ENCODE measurements around the gene PLD1.

PLD1 gene

GRCh38 chr3:171796625-171797264, 13.5 kb downstream of the PLD1 start:
- no peak for DNase-seq (ENCODE audit: low spot score)

GRCh38 chr3:171792531-171792930, 17.8 kb downstream of the PLD1 start:
- DNase-seq (ENCODE audit: low spot score): no peak

- peak; percentile 40 for DNase-seq (ENCODE audit: low spot score)
Observed at GRCh38 chr3:171791692-171792076, 18.6 kb downstream of the PLD1 start.

GRCh38 chr3:171790898-171791691, 19.2 kb downstream of the PLD1 start:
- DNase-seq (ENCODE audit: low spot score): no peak

- DNase-seq (ENCODE audit: low spot score): no peak
Observed at GRCh38 chr3:171790574-171790897, 19.7 kb downstream of the PLD1 start.

GRCh38 chr3:171789759-171790505, 20.4 kb downstream of the PLD1 start:
- DNase-seq (ENCODE audit: low spot score): no peak

GRCh38 chr3:171788546-171789351, 21.5 kb downstream of the PLD1 start:
- DNase-seq (ENCODE audit: low spot score): peak; percentile 52

- DNase-seq (ENCODE audit: low spot score): no peak
Observed at GRCh38 chr3:171786997-171787396, 23.3 kb downstream of the PLD1 start.

- DNase-seq (ENCODE audit: low spot score): no peak
Observed at GRCh38 chr3:171784937-171785336, 25.3 kb downstream of the PLD1 start.

- DNase-seq (ENCODE audit: low spot score): no peak
Observed at GRCh38 chr3:171784387-171784786, 25.9 kb downstream of the PLD1 start.

GRCh38 chr3:171783626-171784025, 26.7 kb downstream of the PLD1 start:
- DNase-seq (ENCODE audit: low spot score): no peak

- no peak for DNase-seq (ENCODE audit: low spot score)
Observed at GRCh38 chr3:171783086-171783485, 27.2 kb downstream of the PLD1 start.

- no peak for DNase-seq (ENCODE audit: low spot score)
Observed at GRCh38 chr3:171782617-171783016, 27.7 kb downstream of the PLD1 start.

- DNase-seq (ENCODE audit: low spot score): peak; percentile 59
Observed at GRCh38 chr3:171781711-171782127, 28.6 kb downstream of the PLD1 start.

- DNase-seq (ENCODE audit: low spot score): no peak
Observed at GRCh38 chr3:171778493-171778892, 31.8 kb downstream of the PLD1 start.

GRCh38 chr3:171777596-171777995, 32.7 kb downstream of the PLD1 start:
- no peak for DNase-seq (ENCODE audit: low spot score)

- no peak for DNase-seq (ENCODE audit: low spot score)
Observed at GRCh38 chr3:171776839-171777583, 33.3 kb downstream of the PLD1 start.

- DNase-seq (ENCODE audit: low spot score): peak; percentile 92
Observed at GRCh38 chr3:171776411-171776810, 33.9 kb downstream of the PLD1 start.

GRCh38 chr3:171775943-171776342, 34.3 kb downstream of the PLD1 start:
- peak; percentile 43 for DNase-seq (ENCODE audit: low spot score)

- peak; percentile 82 for DNase-seq (ENCODE audit: low spot score)
Observed at GRCh38 chr3:171774521-171774920, 35.8 kb downstream of the PLD1 start.

GRCh38 chr3:171772427-171773056, 37.7 kb downstream of the PLD1 start:
- peak; percentile 78 for DNase-seq (ENCODE audit: low spot score)

Measured in Ammon's horn (tissue), 1 donor.